ENCODE measurements around the gene GGA1. TPM values are rescaled to one million over a fixed set of nuclear protein-coding genes. Genes with fewer than 3 reads are reported as not detected.

Gene GGA1, protein sequence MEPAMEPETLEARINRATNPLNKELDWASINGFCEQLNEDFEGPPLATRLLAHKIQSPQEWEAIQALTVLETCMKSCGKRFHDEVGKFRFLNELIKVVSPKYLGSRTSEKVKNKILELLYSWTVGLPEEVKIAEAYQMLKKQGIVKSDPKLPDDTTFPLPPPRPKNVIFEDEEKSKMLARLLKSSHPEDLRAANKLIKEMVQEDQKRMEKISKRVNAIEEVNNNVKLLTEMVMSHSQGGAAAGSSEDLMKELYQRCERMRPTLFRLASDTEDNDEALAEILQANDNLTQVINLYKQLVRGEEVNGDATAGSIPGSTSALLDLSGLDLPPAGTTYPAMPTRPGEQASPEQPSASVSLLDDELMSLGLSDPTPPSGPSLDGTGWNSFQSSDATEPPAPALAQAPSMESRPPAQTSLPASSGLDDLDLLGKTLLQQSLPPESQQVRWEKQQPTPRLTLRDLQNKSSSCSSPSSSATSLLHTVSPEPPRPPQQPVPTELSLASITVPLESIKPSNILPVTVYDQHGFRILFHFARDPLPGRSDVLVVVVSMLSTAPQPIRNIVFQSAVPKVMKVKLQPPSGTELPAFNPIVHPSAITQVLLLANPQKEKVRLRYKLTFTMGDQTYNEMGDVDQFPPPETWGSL
- total RNA-seq (2012; rRNA removed) (17.2 and 19.7 TPM in 2 replicates), polyA plus RNA-seq (2012; rRNA removed) (48.5 and 50.4 TPM in 2 replicates), Bru-seq, nascent RNA (percentile 71 among the genes with signal in this experiment), BruChase-seq, experiment 1, labeled RNA remaining after a 6-hour chase (percentile 86 among the genes with signal in this experiment), BruChase-seq, experiment 2, labeled RNA remaining after a 2-hour chase (percentile 75 among the genes with signal in this experiment)
- 17.9 and 26.5 TPM in 2 replicates for polyA plus RNA-seq (2012; cell fraction: cytosol; rRNA removed)
- polyA plus RNA-seq (2012; cell fraction: nucleus; rRNA removed; ENCODE audit: low replicate concordance), result 243 and 309 TPM in 2 replicates
- long read RNA-seq, transcript GGA1-222 (3 exons, 1,384 nt), result major isoform, 13 of 60 reads
- long read RNA-seq, transcript GGA1-216 (4 exons, 790 nt), result minor isoform, 8 of 60 reads
- long read RNA-seq, transcript GGA1-203 (17 exons, 3,159 nt), result major isoform, 13 of 60 reads
- long read RNA-seq, partial matches to known transcripts, result 9 of 60 reads
- long read RNA-seq, other reads (novel, unspliced or antisense), result 16 of 60 reads

- Histone ChIP-seq H3K4me3 (ENCODE audit: insufficient read depth, low read depth, low read length) (peak within 1 kb of the TSS; percentile 56), H4K8ac (ENCODE audit: low read depth in 2 of 2, low read length in 2 of 2) (peak within 1 kb of the TSS; percentile 75 to 97), H3K14ac (replicated peaks; ENCODE audit: low read depth, low read length) (peak within 1 kb of the TSS; percentile 92), H2BK5ac (ENCODE audit: low read depth, low read length, poor library complexity, severe bottlenecking) (peak within 1 kb of the TSS; percentile 92), H3K27me3 (ENCODE audit: control insufficient read depth, insufficient read depth, low read length) (peaks cover 7% of the 10 kb centered on the region), H2AFZ (replicated peaks; ENCODE audit: low read length, poor library complexity) (peak within 1 kb of the TSS; percentile 99), H3K9me1 (ENCODE audit: insufficient read depth, low read length) (peaks cover 5% of the 10 kb centered on the region), H2AK5ac (ENCODE audit: low read depth, low read length) (peak within 1 kb of the TSS; percentile 79), H2AK9ac (replicated peaks; ENCODE audit: low read depth, low read length, poor library complexity) (peak within 1 kb of the TSS; percentile 99), H2BK120ac (ENCODE audit: low read depth, low read length) (peak within 1 kb of the TSS; percentile 95), H3K4me1 (ENCODE audit: control insufficient read depth, insufficient read depth, low read length) (peaks cover 12% of the 10 kb centered on the region), H3K4ac (ENCODE audit: low read depth, low read length) (peak within 1 kb of the TSS; percentile 95), H3K4me2 (ENCODE audit: low read depth, low read length) (peak within 1 kb of the TSS; percentile 96), H3K56ac (ENCODE audit: extremely low read depth, insufficient read depth, low read length) (peak within 1 kb of the TSS; percentile 82), H3K36me3 (ENCODE audit: control insufficient read depth, insufficient read depth, low read length) (no peaks in the 10 kb centered on the region), H3K9me3 (ENCODE audit: control insufficient read depth, insufficient read depth, low read length) (no peaks in the 10 kb centered on the region), H3K79me1 (ENCODE audit: low read depth in 1 of 2, low read length in 2 of 2) (peaks cover 22 to 44% of the 10 kb centered on the region in 2 experiments), H3K9ac (ENCODE audit: low read depth, low read length) (peak within 1 kb of the TSS; percentile 80), H2BK20ac (ENCODE audit: low read depth, low read length) (peak within 1 kb of the TSS; percentile 69; the same call in 1 of the 2 replicates), H3K23ac (ENCODE audit: low read depth, low read length) (peak within 1 kb of the TSS; percentile 94), H4K20me1 (ENCODE audit: insufficient read depth, low read length) (0 out of 2 replicates have a peak, but pooled peaks cover 3% of the 10 kb centered on the region), H2BK15ac (ENCODE audit: low read depth, low read length) (peak within 1 kb of the TSS; percentile 63; the same call in 1 of the 3 replicates), H3K27ac (ENCODE audit: insufficient read depth, low read length) (peak within 1 kb of the TSS; percentile 96), H3K18ac (ENCODE audit: low read depth, low read length) (peak within 1 kb of the TSS; percentile 62), H4K5ac (ENCODE audit: low read depth, low read length) (peak within 1 kb of the TSS; percentile 58), H4K91ac (ENCODE audit: insufficient read depth, low read depth, low read length) (peak within 1 kb of the TSS; percentile 95)
- DNase-seq, result peak; percentile 97
- intact Hi-C loops (cut with micrococcal nuclease), result loop anchor here (5.0 kb wide), 1 partner anchor 61 kb away; no protein-coding TSS in a partner anchor
- in situ Hi-C loops (cut with MboI; ENCODE audit: low sequenced_read_pairs), result no loop called here
- dilution Hi-C loops (cut with HindIII; ENCODE audit: low sequenced_read_pairs, unreplicated experiment), result no loop called here
- WGBS, 2 experiments (ENCODE audit: extremely low coverage in 2 of 2, insufficient read length in 1 of 2), result 0% methylated on average over 11 of the region's 82 CpGs; no CpG with 5 or more reads in 1 of the 2 experiments
- peak; percentile 91 for ATAC-seq (ENCODE audit: low read depth)
- CTCF ChIA-PET, result interaction anchor here (0.6 to 2.6 kb wide), 2 partner anchors 16 to 39 kb away, joined by 3 to 18 read pairs; no protein-coding TSS in a partner anchor
- no TSS peak for BruUV-seq (replicated peaks)
- POLR2A ChIA-PET (ENCODE audit: unreplicated experiment), result interaction anchor here (0.5 to 1.0 kb wide), 5 partner anchors 25 to 68 kb away, joined by 3 to 6 read pairs (median 3); partner anchors contain the start of gene LGALS2
- TF ChIP-seq, protein P1, sequence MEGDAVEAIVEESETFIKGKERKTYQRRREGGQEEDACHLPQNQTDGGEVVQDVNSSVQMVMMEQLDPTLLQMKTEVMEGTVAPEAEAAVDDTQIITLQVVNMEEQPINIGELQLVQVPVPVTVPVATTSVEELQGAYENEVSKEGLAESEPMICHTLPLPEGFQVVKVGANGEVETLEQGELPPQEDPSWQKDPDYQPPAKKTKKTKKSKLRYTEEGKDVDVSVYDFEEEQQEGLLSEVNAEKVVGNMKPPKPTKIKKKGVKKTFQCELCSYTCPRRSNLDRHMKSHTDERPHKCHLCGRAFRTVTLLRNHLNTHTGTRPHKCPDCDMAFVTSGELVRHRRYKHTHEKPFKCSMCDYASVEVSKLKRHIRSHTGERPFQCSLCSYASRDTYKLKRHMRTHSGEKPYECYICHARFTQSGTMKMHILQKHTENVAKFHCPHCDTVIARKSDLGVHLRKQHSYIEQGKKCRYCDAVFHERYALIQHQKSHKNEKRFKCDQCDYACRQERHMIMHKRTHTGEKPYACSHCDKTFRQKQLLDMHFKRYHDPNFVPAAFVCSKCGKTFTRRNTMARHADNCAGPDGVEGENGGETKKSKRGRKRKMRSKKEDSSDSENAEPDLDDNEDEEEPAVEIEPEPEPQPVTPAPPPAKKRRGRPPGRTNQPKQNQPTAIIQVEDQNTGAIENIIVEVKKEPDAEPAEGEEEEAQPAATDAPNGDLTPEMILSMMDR (conservative IDR thresholded peaks at IDR 0.05; ENCODE audit: low read depth, low read length), result 0 out of 2 replicates have a peak, but pooled peaks have one; percentile 5
- 0 out of 2 replicates have a peak, but pooled peaks have one; percentile 2 for TF ChIP-seq USF2 (IDR thresholded peaks at IDR 0.05; ENCODE audit: low read depth, low read length)
- no peak for TF ChIP-seq RFX5 (IDR thresholded peaks at IDR 0.05; ENCODE audit: low read depth, low read length)
- TF ChIP-seq SMC3 (IDR thresholded peaks at IDR 0.05; ENCODE audit: low read depth, low read length), result no peak
- peak; percentile 81 for TF ChIP-seq MXI1 (IDR thresholded peaks at IDR 0.05; ENCODE audit: borderline replicate concordance, low read depth, low read length)
- no peak for TF ChIP-seq CHD1 (IDR thresholded peaks at IDR 0.05; ENCODE audit: low read depth, low read length)
- peak; percentile 3; the same call in 1 of the 2 replicates for TF ChIP-seq NFE2L2 (IDR thresholded peaks at IDR 0.05; ENCODE audit: low read depth, low read length)
- TF ChIP-seq RCOR1 (IDR thresholded peaks at IDR 0.05; ENCODE audit: insufficient replicate concordance, low read length), result no peak
Measured at GRCh38 chr22:37608477-37609239, at the start of gene GGA1. Gene GGA1 (plus strand): TSS chr22:37608834. CDS start chr22:37608861, 27 bp downstream.

All from IMR-90 (cell line).